HCT116 (cell line): ENCODE measurements around the gene LAMP1. TPM values are rescaled to one million over a fixed set of nuclear protein-coding genes. Genes with fewer than 3 reads are reported as not detected.

Experiments
- ATAC-seq: fragments of 200-7000 bp; cut with Tn5 transposase; 2 replicates; pipeline ENCODE4 v1.9.1; 2020; ENCODE audit warnings: mild to moderate bottlenecking, moderate library complexity
- BruUV-seq: library from RNA; stranded (reverse); fragments of 400-500 nt; replicated peaks from 2 replicates; lab custom pipeline; 2021; lab: Mats Ljungman, UMichigan
- CTCF ChIA-PET: fragments of 300-600 bp; sonication (Branson Sonifier 250); formaldehyde crosslinking; loops from one replicate; lab custom pipeline; 2021; ENCODE audit warnings: antibody characterized with exemption; lab: Charles Lee
- POLR2A ChIA-PET: fragments of 300-600, 350-600 bp; sonication (Branson Sonifier 250); formaldehyde crosslinking; loops from one replicate; lab custom pipeline; 2021; ENCODE audit warnings: antibody characterized with exemption; lab: Charles Lee
- RAD21 ChIA-PET, 2 experiments: fragments of 300-600 bp; sonication (Branson Sonifier 250); formaldehyde crosslinking; loops; one replicate each; lab custom pipeline; 2023; ENCODE audit warnings: low total read pairs in 2 of 2; ENCODE audit not compliant: uncharacterized antibody in 2 of 2, unreplicated experiment in 2 of 2, low non-redundant PET in 1 of 2; lab: Charles Lee
- DNase-seq: peaks from one replicate; pipeline ENCODE4 v3.0.0-alpha.2; 2010; ENCODE audit warnings: low read depth, low spot score
- H2AFZ ChIP-seq: fragments of 200-600 bp; shearing (Covaris generic), sonication (generic); 2 replicates; pipeline ENCODE4 v1.6.1; 2017; ENCODE audit warnings: low read depth, mixed run types, mixed read lengths, antibody characterized with exemption, low read length; ENCODE audit not compliant: poor library complexity, severe bottlenecking
- H3K27ac ChIP-seq: 2 replicates; pipeline ENCODE4 v1.5.1; 2012; ENCODE audit warnings: low read depth, low read length
- H3K27me3 ChIP-seq: fragments of 200-600 bp; sonication (generic); 2 replicates; pipeline ENCODE4 v1.6.1; 2016; ENCODE audit warnings: mixed run types, low read length, mixed read lengths; ENCODE audit not compliant: insufficient read depth
- H3K36me3 ChIP-seq, 2 experiments: fragments of 200-500 bp in 1 of 2; fragments of 200-600 bp in 1 of 2; sonication (Bioruptor generic) in 1 of 2; sonication (generic) in 1 of 2; 2 replicates each; pipeline versions ENCODE4 v1.5.1 to v1.6.1; 2014 to 2016; ENCODE audit warnings: low read length in 2 of 2, inconsistent platforms in 1 of 2, mixed read lengths in 1 of 2, mixed run types in 1 of 2; ENCODE audit not compliant: insufficient read depth in 2 of 2, control insufficient read depth in 1 of 2
- H3K4me1 ChIP-seq, 2 experiments: fragments of 200-600 bp in 1 of 2; sonication (generic) in 1 of 2; 2 replicates each; pipeline versions ENCODE4 v1.5.1 to v1.6.1; 2012 to 2017; ENCODE audit warnings: low read length in 2 of 2, inconsistent platforms in 1 of 2, mild to moderate bottlenecking in 1 of 2, mixed read lengths in 1 of 2, mixed run types in 1 of 2, moderate library complexity in 1 of 2; ENCODE audit not compliant: insufficient read depth in 2 of 2, control insufficient read depth in 1 of 2
- H3K4me2 ChIP-seq: fragments of 200-600 bp; sonication (generic); 2 replicates; pipeline ENCODE4 v1.6.1; 2017; ENCODE audit warnings: mixed run types, low read length, mixed read lengths
- H3K4me3 ChIP-seq, 2 experiments: fragments of 200-600 bp in 1 of 2; sonication (generic) in 1 of 2; replicated peaks in 1 of 2; 2 replicates each; pipeline ENCODE4 v1.5.1; 2011 to 2016; ENCODE audit warnings: low read length in 2 of 2, control low read depth in 1 of 2, low read depth in 1 of 2, mild to moderate bottlenecking in 1 of 2, mixed read lengths in 1 of 2, mixed run types in 1 of 2
- H3K79me2 ChIP-seq: fragments of 200-600 bp; sonication (generic); 2 replicates; pipeline ENCODE4 v1.6.1; 2017; ENCODE audit warnings: mild to moderate bottlenecking, mixed run types, low read length, moderate library complexity, mixed read lengths; ENCODE audit not compliant: insufficient read depth
- H3K9ac ChIP-seq: fragments of 200-600 bp; sonication (generic); 2 replicates; pipeline ENCODE4 v1.6.1; 2016; ENCODE audit warnings: low read length, mixed read lengths
- H3K9me2 ChIP-seq: fragments of 200-600 bp; sonication (generic), shearing (Covaris generic); 2 replicates; pipeline ENCODE4 v1.6.1; 2017; ENCODE audit warnings: mixed run types, mild to moderate bottlenecking, moderate library complexity; ENCODE audit not compliant: insufficient read depth
- H3K9me3 ChIP-seq, 2 experiments: fragments of 200-500 bp in 1 of 2; fragments of 200-600 bp in 1 of 2; sonication (Bioruptor generic) in 1 of 2; sonication (generic) in 1 of 2; 2 replicates each; pipeline ENCODE4 v1.6.1; 2014 to 2017; ENCODE audit warnings: low read length in 2 of 2, mixed read lengths in 2 of 2, inconsistent platforms in 1 of 2, low read depth in 1 of 2, mild to moderate bottlenecking in 1 of 2, mixed run types in 1 of 2, moderate library complexity in 1 of 2; ENCODE audit not compliant: control insufficient read depth in 1 of 2, insufficient read depth in 1 of 2
- H4K20me1 ChIP-seq: fragments of 200-600 bp; sonication (generic), shearing (Covaris generic); 2 replicates; pipeline ENCODE4 v1.6.1; 2017; ENCODE audit warnings: mixed run types, mild to moderate bottlenecking, moderate library complexity; ENCODE audit not compliant: insufficient read depth
- CBX3 ChIP-seq: IDR thresholded peaks from 2 replicates; pipeline ENCODE4 v1.6.1; 2012; ENCODE audit warnings: low read depth
- CEBPB ChIP-seq: IDR thresholded peaks from 2 replicates; pipeline ENCODE4 v1.6.1; 2012; ENCODE audit warnings: low read depth
- EGR1 ChIP-seq: IDR thresholded peaks from 2 replicates; pipeline ENCODE4 v1.6.1; 2012; ENCODE audit warnings: low read depth
- ELF1 ChIP-seq: IDR thresholded peaks from 2 replicates; pipeline ENCODE4 v1.6.1; 2012; ENCODE audit warnings: low read depth, borderline replicate concordance
- FOSL1 ChIP-seq: IDR thresholded peaks from 2 replicates; pipeline ENCODE4 v1.6.1; 2012; ENCODE audit warnings: low read depth
- JUND ChIP-seq: IDR thresholded peaks from 2 replicates; pipeline ENCODE4 v1.6.1; 2012
- POLR2AphosphoS5 ChIP-seq: IDR thresholded peaks from 2 replicates; pipeline ENCODE4 v1.6.1; 2011; ENCODE audit warnings: mild to moderate bottlenecking, low read depth, low read length, moderate library complexity
- RAD21 ChIP-seq: IDR thresholded peaks from 2 replicates; pipeline ENCODE4 v1.6.1; 2012; ENCODE audit warnings: low read depth, mild to moderate bottlenecking
- SIN3A ChIP-seq: IDR thresholded peaks from 2 replicates; pipeline ENCODE4 v1.6.1; 2012; ENCODE audit warnings: low read depth
- SRF ChIP-seq: IDR thresholded peaks from 2 replicates; pipeline ENCODE4 v1.6.1; 2012; ENCODE audit warnings: low read depth
- TCF7L2 ChIP-seq: IDR thresholded peaks from 2 replicates; pipeline ENCODE4 v1.7.0; 2011; ENCODE audit warnings: borderline replicate concordance, inconsistent platforms; ENCODE audit not compliant: insufficient read depth, insufficient read length; ENCODE audit errors: extremely low read depth
- YY1 ChIP-seq: IDR thresholded peaks from 2 replicates; pipeline ENCODE4 v1.6.1; 2011; ENCODE audit warnings: low read length, low read depth, moderate library complexity, mild to moderate bottlenecking; ENCODE audit not compliant: insufficient replicate concordance; ENCODE audit errors: extremely low read depth
- ZBTB33 ChIP-seq: IDR thresholded peaks from 2 replicates; pipeline ENCODE4 v1.6.1; 2011; ENCODE audit warnings: mild to moderate bottlenecking, low read length, moderate library complexity; ENCODE audit not compliant: insufficient replicate concordance; ENCODE audit errors: extremely low read depth
- intact Hi-C: fragments of 100-400 bp; cut with micrococcal nuclease; formaldehyde crosslinking; loops from 2 replicates; pipeline ENCODE4 v1.10.0; 2022
- total RNA-seq: library from RNA; stranded (reverse); gene quantifications from one replicate; pipeline ENCODE4 v1.2.1, GENCODE V29; 2021; ENCODE audit not compliant: unreplicated experiment
- TF ChIP-seq, protein P1 (sequence below): IDR thresholded peaks from 2 replicates; pipeline ENCODE4 v1.6.1; 2012

The LAMP1 gene
- total RNA-seq, 1 experiment from 2014 or later, result 158 TPM

GRCh38 chr13:113318956-113319355, 21.9 kb downstream of the LAMP1 start:
- H3K27ac ChIP-seq, result no peak overlapping the region
- no peak for TF ChIP-seq JUND
- no peak for TF ChIP-seq TCF7L2
- TF ChIP-seq ELF1, result no peak
- no peak for TF ChIP-seq POLR2AphosphoS5
- TF ChIP-seq EGR1, result no peak
- no peak for TF ChIP-seq RAD21
- no peak for TF ChIP-seq YY1
- no peak for TF ChIP-seq CEBPB
- no peak for TF ChIP-seq SRF
- TF ChIP-seq CBX3, result no peak
- TF ChIP-seq, protein P1, sequence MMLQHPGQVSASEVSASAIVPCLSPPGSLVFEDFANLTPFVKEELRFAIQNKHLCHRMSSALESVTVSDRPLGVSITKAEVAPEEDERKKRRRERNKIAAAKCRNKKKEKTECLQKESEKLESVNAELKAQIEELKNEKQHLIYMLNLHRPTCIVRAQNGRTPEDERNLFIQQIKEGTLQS, result no peak
- TF ChIP-seq FOSL1, result no peak
- TF ChIP-seq SIN3A, result no peak
- no peak for TF ChIP-seq ZBTB33
- no peaks in the 10 kb centered on the region for H3K9me2 ChIP-seq
- ChIA-PET CTCF (no interaction called here), RAD21 (no interaction called here), POLR2A (no interaction called here)
- intact Hi-C loops, result no loop called here
- H3K79me2 ChIP-seq, result peaks cover 23% of the 10 kb centered on the region; the same call in 1 of the 2 replicates
- H3K36me3 ChIP-seq, result peaks cover 14 to 17% of the 10 kb centered on the region in 2 experiments; a peak in 3 of 4 replicates
- no peak overlapping the region for H3K4me3 ChIP-seq
- no peak for DNase-seq
- H3K4me2 ChIP-seq, result no peak overlapping the region
- ATAC-seq, result no peak
- H3K4me1 ChIP-seq, result peaks cover 0 to 13% of the 10 kb centered on the region in 2 experiments; a peak in 3 of 4 replicates
- no TSS peak for BruUV-seq
- H3K9ac ChIP-seq, result no peak overlapping the region
- no peaks in the 10 kb centered on the region for H4K20me1 ChIP-seq
- no peaks in the 10 kb centered on the region for H3K27me3 ChIP-seq
- H2AFZ ChIP-seq, result no peak overlapping the region
- no peaks in the 10 kb centered on the region for H3K9me3 ChIP-seq
